Measurements from ENCODE around the gene BTRC. TPM values are rescaled to one million over a fixed set of nuclear protein-coding genes. Genes with fewer than 3 reads are reported as not detected.
A peak's percentile ranks its signal among the peaks of the same experiment; 100 is the strongest.

The BTRC gene
- polyA plus RNA-seq (2013, experiment 1 of 2): 15.0 TPM
- polyA plus RNA-seq (2013, experiment 2 of 2): 16.0 TPM

DNA sequence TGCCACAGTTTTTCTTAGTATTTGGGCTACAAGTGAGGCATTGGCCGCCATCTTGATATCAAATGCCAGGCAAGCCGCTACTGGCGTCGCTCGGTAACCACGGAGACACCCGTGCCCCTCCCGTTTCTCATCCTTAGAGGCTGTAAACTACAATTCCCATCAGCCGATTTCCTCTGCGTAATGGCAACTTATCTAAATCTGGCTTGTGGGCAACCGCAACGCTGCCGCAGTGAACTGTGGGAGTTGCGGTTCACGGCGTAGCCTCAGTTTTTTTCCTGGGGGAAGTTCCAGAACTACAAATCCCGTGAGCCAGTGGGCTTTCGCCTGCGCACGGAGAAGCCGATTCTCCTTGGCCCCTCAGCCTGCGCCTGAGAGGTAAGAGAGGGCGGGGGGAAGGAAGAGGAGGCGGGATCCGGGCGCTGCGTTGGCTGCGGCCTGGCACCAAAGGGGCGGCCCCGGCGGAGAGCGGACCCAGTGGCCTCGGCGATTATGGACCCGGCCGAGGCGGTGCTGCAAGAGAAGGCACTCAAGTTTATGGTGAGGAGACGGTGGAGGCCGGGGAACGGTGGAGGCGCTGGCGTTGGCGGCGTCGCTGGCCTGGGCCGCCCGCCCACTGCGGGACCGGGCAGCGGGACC is at the start of gene BTRC:
Gene BTRC, plus strand, starts transcription at position 474 of the 636 bp plus-strand sequence. Its CDS starts 16 bp downstream, at position 490.
- Histone ChIP-seq H3K36me3 (ENCODE audit: control insufficient read depth, insufficient read depth, low read length) (peaks cover 12% of the 10 kb centered on the region), H3K4me3 (ENCODE audit: extremely low read depth, insufficient read depth, low read length, poor library complexity, severe bottlenecking) (peak within 1 kb of the TSS; percentile 86)
- WGBS, 2 experiments (ENCODE audit: insufficient coverage in 2 of 2): 0 to 1% methylated on average over 33 to 40 of the region's 50 CpGs

DNA sequence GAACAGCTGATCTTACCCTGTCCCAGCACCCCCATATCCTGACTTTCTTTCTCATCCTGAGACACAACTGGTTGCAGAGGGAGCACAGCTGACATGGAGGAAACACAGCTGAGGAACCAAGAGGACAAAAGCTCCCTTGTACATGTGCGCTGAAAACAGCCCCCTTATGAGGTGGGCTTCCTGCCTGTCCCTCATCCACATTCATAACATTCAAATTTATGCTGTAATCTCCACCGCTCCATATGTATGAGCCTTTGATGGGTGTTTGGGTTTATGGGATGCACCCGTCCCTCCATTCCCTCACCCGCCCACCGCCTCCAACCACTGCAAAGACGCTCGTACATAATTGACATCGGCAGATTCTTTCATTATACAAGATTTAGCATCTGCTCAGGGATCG is 49.6 kb upstream of the BTRC start:
- no peaks in the 10 kb centered on the region for H3K9me3 ChIP-seq (ENCODE audit: control insufficient read depth, low read length)
- no peak overlapping the region for H3K4me3 ChIP-seq (ENCODE audit: extremely low read depth, insufficient read depth, low read length, poor library complexity, severe bottlenecking)
- H3K36me3 ChIP-seq (ENCODE audit: control insufficient read depth, insufficient read depth, low read length): no peaks in the 10 kb centered on the region
- H3K4me1 ChIP-seq (ENCODE audit: control insufficient read depth, insufficient read depth, low read length, poor library complexity, severe bottlenecking): no peaks in the 10 kb centered on the region
- no peak overlapping the region for H3K27ac ChIP-seq (ENCODE audit: low read depth, low read length, severe bottlenecking)
- WGBS, 2 experiments (ENCODE audit: insufficient coverage in 2 of 2): 82 to 88% methylated on average over 4 of the region's 9 CpGs

More for the DNA sequence above, at the start of gene BTRC:
- no peaks in the 10 kb centered on the region for H3K9me3 ChIP-seq (ENCODE audit: control insufficient read depth, low read length)
- H3K4me1 ChIP-seq (ENCODE audit: control insufficient read depth, insufficient read depth, low read length, poor library complexity, severe bottlenecking): no peaks in the 10 kb centered on the region
- H3K27ac ChIP-seq (ENCODE audit: low read depth, low read length, severe bottlenecking): peak within 1 kb of the TSS; percentile 93

- no peaks in the 10 kb centered on the region for H3K9me3 ChIP-seq (ENCODE audit: control insufficient read depth, low read length)
- H3K4me1 ChIP-seq (ENCODE audit: control insufficient read depth, insufficient read depth, low read length, poor library complexity, severe bottlenecking): no peaks in the 10 kb centered on the region
- no peak overlapping the region for H3K4me3 ChIP-seq (ENCODE audit: extremely low read depth, insufficient read depth, low read length, poor library complexity, severe bottlenecking)
- 76 to 78% methylated on average over 12 of the region's 17 CpGs for WGBS, 2 experiments (ENCODE audit: insufficient coverage in 2 of 2)
- peak overlapping the region; percentile 10 for H3K27ac ChIP-seq (ENCODE audit: low read depth, low read length, severe bottlenecking)
- no peaks in the 10 kb centered on the region for H3K36me3 ChIP-seq (ENCODE audit: control insufficient read depth, insufficient read depth, low read length)
Measured at GRCh38 chr10:101305320-101306241, 48.4 kb upstream of the BTRC start.

- H3K9me3 ChIP-seq (ENCODE audit: control insufficient read depth, low read length): no peaks in the 10 kb centered on the region
- H3K4me3 ChIP-seq (ENCODE audit: extremely low read depth, insufficient read depth, low read length, poor library complexity, severe bottlenecking): no peak overlapping the region
- no peak overlapping the region for H3K27ac ChIP-seq (ENCODE audit: low read depth, low read length, severe bottlenecking)
- WGBS, 2 experiments (ENCODE audit: insufficient coverage in 2 of 2): 38 to 80% methylated on average over 1 to 2 of the region's 2 CpGs
- peaks cover 9% of the 10 kb centered on the region for H3K4me1 ChIP-seq (ENCODE audit: control insufficient read depth, insufficient read depth, low read length, poor library complexity, severe bottlenecking)
- H3K36me3 ChIP-seq (ENCODE audit: control insufficient read depth, insufficient read depth, low read length): no peaks in the 10 kb centered on the region
Measured at GRCh38 chr10:101308051-101308450, 45.9 kb upstream of the BTRC start.

DNA sequence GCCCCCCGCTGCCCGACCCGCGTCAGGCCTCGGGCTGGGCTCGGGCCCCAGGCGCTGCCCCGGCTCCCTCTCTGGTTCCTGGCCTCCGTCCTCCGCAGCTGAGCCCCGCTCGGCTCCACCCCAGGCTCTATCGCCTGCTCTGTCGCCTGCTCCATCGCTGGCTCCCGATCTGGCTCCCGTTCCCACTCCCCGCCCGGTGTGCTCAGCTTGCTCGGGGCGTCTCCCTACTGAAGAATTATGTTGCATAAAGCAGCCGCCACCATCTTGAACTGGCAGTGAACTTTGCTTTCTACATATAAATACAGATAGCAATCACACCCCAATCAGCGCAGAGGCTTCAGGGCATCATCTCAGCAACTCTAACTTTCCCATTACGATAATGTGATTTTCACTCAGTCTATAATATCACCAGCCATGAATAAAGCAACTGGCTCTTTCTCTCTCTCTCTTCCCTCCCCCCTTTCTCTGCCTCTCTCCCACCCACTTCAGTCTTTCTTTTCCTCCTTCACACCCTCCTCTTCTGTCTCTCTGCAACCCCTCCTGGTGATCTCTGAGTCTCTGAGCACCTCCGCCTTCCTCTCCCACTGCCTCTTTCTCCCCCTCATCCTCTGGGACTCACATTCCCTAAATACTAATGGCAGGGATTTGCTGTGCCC is 43.3 kb upstream of the BTRC start:
- no peak overlapping the region for H3K4me3 ChIP-seq (ENCODE audit: extremely low read depth, insufficient read depth, low read length, poor library complexity, severe bottlenecking)
- no peaks in the 10 kb centered on the region for H3K9me3 ChIP-seq (ENCODE audit: control insufficient read depth, low read length)
- peaks cover 9% of the 10 kb centered on the region for H3K4me1 ChIP-seq (ENCODE audit: control insufficient read depth, insufficient read depth, low read length, poor library complexity, severe bottlenecking)
- no peaks in the 10 kb centered on the region for H3K36me3 ChIP-seq (ENCODE audit: control insufficient read depth, insufficient read depth, low read length)
- WGBS, 2 experiments (ENCODE audit: insufficient coverage in 2 of 2): 80 to 89% methylated on average over 11 to 25 of the region's 25 CpGs
- H3K27ac ChIP-seq (ENCODE audit: low read depth, low read length, severe bottlenecking): no peak overlapping the region

DNA sequence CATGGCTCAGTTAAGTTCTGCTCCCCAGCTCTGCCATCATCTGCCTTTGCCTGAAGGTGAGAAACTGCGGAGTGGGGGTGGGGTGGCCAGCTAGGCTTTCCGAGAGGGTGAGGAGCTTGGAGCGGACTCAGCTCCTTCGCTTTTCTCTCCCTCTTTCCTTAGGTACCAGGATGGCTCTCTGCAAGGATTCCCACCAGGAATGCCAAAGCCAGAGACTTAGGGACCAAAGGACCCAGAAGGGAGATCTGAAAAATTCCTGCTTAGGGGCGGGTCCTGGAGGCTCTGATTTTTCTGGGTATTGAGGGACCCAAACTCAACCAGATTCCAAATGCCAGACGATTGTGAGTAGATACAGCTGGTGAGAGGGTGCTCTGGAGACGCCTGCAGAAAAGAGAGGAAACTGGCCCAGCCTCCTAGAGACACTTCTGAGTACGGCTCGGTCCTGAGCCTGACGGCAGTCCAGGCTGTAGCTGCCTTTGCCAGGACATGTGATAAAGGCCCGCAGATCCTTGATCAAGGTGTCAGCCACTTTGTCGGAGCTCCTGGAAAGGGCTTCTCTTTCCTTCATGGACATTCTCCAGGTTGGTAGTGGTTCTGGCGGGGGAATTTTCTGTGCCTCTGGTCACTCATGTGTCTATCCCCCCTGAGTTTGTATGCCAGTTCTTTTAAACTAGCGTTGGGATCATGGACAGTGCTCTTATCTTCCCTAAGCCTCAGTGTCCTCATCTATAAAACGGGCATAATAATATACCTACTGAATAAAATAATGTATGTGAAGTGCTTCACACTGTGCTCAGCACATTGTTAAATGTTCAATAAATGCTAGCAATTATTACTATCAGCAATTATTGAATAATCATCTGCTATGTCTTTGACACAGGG is 42.5 kb upstream of the BTRC start:
- no peak overlapping the region for H3K27ac ChIP-seq (ENCODE audit: low read depth, low read length, severe bottlenecking)
- H3K9me3 ChIP-seq (ENCODE audit: control insufficient read depth, low read length): no peaks in the 10 kb centered on the region
- whole genome bisulfite sequencing, 2 experiments (ENCODE audit: insufficient coverage in 2 of 2): 22 to 25% methylated on average over 9 to 11 of the region's 15 CpGs
- H3K36me3 ChIP-seq (ENCODE audit: control insufficient read depth, insufficient read depth, low read length): no peaks in the 10 kb centered on the region
- no peak overlapping the region for H3K4me3 ChIP-seq (ENCODE audit: extremely low read depth, insufficient read depth, low read length, poor library complexity, severe bottlenecking)
- peaks cover 9% of the 10 kb centered on the region for H3K4me1 ChIP-seq (ENCODE audit: control insufficient read depth, insufficient read depth, low read length, poor library complexity, severe bottlenecking)

DNA sequence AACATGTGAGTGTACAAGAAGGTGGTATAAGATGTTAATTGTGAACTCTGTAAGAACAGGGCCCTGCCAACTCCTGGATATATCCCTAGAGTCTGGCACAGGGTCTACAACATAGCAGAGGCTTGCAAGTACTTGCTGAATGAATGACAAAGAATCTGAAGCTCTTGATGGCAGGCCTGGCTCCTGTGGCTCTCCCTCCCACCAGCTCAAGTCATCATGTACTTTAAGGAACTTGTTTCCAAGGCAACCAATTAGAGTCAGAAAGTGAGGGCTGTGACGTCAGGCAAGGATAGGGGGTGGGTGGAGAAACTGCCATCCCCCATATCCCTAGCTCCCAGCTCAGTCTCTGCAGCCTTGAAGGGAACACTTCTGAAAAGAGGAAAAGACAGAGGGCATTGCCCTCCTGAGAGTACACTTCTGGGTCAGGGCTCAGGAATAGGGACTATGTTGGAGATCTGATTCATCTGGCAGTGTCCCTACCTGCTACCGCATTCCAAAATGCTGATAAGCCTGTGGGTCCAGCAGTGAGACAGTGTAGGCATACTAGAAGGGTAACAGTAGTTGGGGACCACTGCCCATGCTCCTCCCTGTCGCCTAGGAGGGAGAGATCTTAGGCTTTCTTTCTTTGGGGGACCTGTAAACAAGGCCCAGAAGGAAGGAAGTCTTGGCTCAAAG is 34.6 kb upstream of the BTRC start:
- no peaks in the 10 kb centered on the region for H3K9me3 ChIP-seq (ENCODE audit: control insufficient read depth, low read length)
- no peak overlapping the region for H3K4me3 ChIP-seq (ENCODE audit: extremely low read depth, insufficient read depth, low read length, poor library complexity, severe bottlenecking)
- H3K4me1 ChIP-seq (ENCODE audit: control insufficient read depth, insufficient read depth, low read length, poor library complexity, severe bottlenecking): peaks cover 3% of the 10 kb centered on the region
- no peak overlapping the region for H3K27ac ChIP-seq (ENCODE audit: low read depth, low read length, severe bottlenecking)
- H3K36me3 ChIP-seq (ENCODE audit: control insufficient read depth, insufficient read depth, low read length): no peaks in the 10 kb centered on the region
- WGBS, 2 experiments (ENCODE audit: insufficient coverage in 2 of 2): 73 to 90% methylated on average over 1 to 2 of the region's 3 CpGs

- H3K27ac ChIP-seq (ENCODE audit: low read depth, low read length, severe bottlenecking): no peak overlapping the region
- H3K9me3 ChIP-seq (ENCODE audit: control insufficient read depth, low read length): no peaks in the 10 kb centered on the region
- peaks cover 3% of the 10 kb centered on the region for H3K4me1 ChIP-seq (ENCODE audit: control insufficient read depth, insufficient read depth, low read length, poor library complexity, severe bottlenecking)
- H3K36me3 ChIP-seq (ENCODE audit: control insufficient read depth, insufficient read depth, low read length): no peaks in the 10 kb centered on the region
- WGBS, 2 experiments (ENCODE audit: insufficient coverage in 2 of 2): 90 to 93% methylated on average over 2 to 4 of the region's 4 CpGs
- no peak overlapping the region for H3K4me3 ChIP-seq (ENCODE audit: extremely low read depth, insufficient read depth, low read length, poor library complexity, severe bottlenecking)
Measured at GRCh38 chr10:101321073-101321472, 32.9 kb upstream of the BTRC start.

DNA sequence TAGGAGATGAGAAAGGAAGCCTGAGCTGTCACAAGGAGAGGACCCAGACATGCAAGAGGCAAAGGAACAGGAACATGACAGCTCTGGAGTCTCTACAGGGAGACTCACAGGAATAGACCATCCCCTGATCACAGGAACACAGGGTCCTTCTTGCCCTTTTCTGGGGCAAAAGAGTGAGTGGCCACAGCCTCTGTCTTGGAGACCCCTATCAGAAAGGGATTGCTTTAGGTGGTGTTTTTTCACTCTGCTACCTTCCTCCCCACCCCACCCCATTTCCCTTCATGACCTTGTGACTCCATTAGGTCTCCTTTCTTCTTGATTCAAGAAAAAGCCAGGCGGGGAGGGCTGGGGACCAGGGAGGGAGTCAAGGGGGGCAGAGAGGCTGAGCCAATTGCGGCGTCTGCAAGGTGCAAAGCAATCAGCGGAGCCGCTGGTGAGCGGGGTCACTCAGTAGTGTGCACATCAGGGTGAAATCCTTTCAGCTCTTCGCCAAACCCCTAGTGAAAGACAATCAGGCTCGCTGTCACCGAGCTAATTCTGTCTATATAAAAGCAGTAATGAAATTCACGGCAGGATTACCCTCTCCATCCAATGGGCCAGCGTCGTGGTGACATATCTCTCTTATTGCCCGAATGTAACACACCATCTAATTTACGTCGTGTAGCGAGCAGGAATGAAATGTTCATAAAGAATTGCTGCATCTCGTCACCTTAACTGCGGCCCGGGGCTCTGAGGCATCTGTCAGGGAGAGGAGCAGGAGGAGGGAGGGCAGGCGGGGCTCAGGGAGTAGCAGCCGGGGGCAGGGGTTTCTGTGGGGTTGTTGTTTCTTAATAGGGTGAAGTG is 31.5 kb upstream of the BTRC start:
- H3K4me1 ChIP-seq (ENCODE audit: control insufficient read depth, insufficient read depth, low read length, poor library complexity, severe bottlenecking): peaks cover 3% of the 10 kb centered on the region
- H3K36me3 ChIP-seq (ENCODE audit: control insufficient read depth, insufficient read depth, low read length): no peaks in the 10 kb centered on the region
- H3K4me3 ChIP-seq (ENCODE audit: extremely low read depth, insufficient read depth, low read length, poor library complexity, severe bottlenecking): no peak overlapping the region
- 85% methylated on average over 15 to 20 of the region's 21 CpGs for WGBS, 2 experiments (ENCODE audit: insufficient coverage in 2 of 2)
- no peaks in the 10 kb centered on the region for H3K9me3 ChIP-seq (ENCODE audit: control insufficient read depth, low read length)
- no peak overlapping the region for H3K27ac ChIP-seq (ENCODE audit: low read depth, low read length, severe bottlenecking)

Data from mesodermal cell (in vitro differentiated cells).